Measurements from ENCODE around the gene PILRB.

DNA sequence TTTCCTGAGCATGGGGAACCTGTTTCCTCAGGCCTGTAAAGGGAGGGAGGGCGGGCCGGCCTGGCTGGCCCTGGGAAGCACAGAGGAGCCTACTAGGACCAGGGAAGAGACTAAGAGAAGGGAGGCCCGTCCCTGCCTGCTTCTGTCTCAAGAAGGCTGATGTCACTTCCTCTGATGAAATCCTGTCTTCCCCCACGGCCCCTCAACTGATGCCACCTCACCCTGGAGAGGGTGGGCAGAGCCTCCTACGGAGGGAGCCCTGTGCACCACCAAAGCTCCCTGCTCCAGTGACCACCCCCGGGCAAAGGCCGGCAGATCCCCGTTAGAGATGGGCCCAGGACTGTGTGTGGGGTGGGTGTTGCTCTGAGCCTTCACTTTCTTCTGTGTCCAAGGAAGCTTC, 14.3 kb downstream of the PILRB start:
- TF ChIP-seq, protein P1, sequence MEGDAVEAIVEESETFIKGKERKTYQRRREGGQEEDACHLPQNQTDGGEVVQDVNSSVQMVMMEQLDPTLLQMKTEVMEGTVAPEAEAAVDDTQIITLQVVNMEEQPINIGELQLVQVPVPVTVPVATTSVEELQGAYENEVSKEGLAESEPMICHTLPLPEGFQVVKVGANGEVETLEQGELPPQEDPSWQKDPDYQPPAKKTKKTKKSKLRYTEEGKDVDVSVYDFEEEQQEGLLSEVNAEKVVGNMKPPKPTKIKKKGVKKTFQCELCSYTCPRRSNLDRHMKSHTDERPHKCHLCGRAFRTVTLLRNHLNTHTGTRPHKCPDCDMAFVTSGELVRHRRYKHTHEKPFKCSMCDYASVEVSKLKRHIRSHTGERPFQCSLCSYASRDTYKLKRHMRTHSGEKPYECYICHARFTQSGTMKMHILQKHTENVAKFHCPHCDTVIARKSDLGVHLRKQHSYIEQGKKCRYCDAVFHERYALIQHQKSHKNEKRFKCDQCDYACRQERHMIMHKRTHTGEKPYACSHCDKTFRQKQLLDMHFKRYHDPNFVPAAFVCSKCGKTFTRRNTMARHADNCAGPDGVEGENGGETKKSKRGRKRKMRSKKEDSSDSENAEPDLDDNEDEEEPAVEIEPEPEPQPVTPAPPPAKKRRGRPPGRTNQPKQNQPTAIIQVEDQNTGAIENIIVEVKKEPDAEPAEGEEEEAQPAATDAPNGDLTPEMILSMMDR (IDR thresholded peaks at IDR 0.05), result no peak
- TF ChIP-seq POLR2A (IDR thresholded peaks at IDR 0.05), result no peak

All from body of pancreas (tissue), 4 donors.